ENCODE results near the gene CASP4.

The CASP4 gene

GRCh38 chr11:104893876-104894275 lies 74.5 kb downstream of the CASP4 start:
- DNase-seq = no peak
